ENCODE measurements around the gene NCCRP1. TPM values are rescaled to one million over a fixed set of nuclear protein-coding genes. Genes with fewer than 3 reads are reported as not detected.

Gene NCCRP1
- polyA plus RNA-seq, 1 of the 3 experiments (the other 2 are of a cell fraction): not detected

DNA sequence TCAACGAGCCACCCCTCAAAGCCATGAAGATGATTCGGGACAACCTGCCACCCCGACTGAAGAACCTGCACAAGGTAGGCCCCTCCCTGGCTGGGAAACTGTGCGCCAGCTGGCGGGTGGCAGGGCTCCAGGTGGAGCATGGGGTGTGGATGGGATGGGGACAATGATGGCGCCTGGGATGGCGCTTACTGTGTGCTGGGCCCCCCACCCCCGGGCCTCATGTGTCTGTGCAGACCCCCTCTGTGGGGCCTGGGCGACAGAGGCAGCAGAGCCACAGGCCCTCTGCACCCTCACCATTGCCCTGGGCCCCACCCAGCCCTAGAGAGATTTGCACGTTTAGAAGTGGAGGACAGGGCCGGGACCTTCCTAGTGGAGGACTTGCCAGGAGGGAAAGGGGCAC lies 19.0 kb upstream of the NCCRP1 start (continued):
- TF ChIP-seq, protein P1, sequence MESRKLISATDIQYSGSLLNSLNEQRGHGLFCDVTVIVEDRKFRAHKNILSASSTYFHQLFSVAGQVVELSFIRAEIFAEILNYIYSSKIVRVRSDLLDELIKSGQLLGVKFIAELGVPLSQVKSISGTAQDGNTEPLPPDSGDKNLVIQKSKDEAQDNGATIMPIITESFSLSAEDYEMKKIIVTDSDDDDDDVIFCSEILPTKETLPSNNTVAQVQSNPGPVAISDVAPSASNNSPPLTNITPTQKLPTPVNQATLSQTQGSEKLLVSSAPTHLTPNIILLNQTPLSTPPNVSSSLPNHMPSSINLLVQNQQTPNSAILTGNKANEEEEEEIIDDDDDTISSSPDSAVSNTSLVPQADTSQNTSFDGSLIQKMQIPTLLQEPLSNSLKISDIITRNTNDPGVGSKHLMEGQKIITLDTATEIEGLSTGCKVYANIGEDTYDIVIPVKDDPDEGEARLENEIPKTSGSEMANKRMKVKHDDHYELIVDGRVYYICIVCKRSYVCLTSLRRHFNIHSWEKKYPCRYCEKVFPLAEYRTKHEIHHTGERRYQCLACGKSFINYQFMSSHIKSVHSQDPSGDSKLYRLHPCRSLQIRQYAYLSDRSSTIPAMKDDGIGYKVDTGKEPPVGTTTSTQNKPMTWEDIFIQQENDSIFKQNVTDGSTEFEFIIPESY (IDR thresholded peaks at IDR 0.05; ENCODE audit: borderline replicate concordance, low read depth): no peak
- TF ChIP-seq, protein P2, sequence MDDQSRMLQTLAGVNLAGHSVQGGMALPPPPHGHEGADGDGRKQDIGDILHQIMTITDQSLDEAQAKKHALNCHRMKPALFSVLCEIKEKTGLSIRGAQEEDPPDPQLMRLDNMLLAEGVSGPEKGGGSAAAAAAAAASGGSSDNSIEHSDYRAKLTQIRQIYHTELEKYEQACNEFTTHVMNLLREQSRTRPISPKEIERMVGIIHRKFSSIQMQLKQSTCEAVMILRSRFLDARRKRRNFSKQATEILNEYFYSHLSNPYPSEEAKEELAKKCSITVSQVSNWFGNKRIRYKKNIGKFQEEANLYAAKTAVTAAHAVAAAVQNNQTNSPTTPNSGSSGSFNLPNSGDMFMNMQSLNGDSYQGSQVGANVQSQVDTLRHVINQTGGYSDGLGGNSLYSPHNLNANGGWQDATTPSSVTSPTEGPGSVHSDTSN (IDR thresholded peaks at IDR 0.05): no peak
- TF ChIP-seq YY1 (IDR thresholded peaks at IDR 0.05; ENCODE audit: low read depth): no peak
- no peak for TF ChIP-seq NRF1 (IDR thresholded peaks at IDR 0.05; ENCODE audit: low read depth, low read length)
- TF ChIP-seq TCF12 (IDR thresholded peaks at IDR 0.05): no peak
- no peak for TF ChIP-seq ELF1 (IDR thresholded peaks at IDR 0.05)
- no peak for TF ChIP-seq SIN3A (IDR thresholded peaks at IDR 0.05; ENCODE audit: borderline replicate concordance, low read depth, low read length)
- no peak for TF ChIP-seq RAD21 (IDR thresholded peaks at IDR 0.05; ENCODE audit: low read length)
- TF ChIP-seq GABPA (IDR thresholded peaks at IDR 0.05; ENCODE audit: low read depth): no peak
- no peak for TF ChIP-seq GATA2 (CRISPR knock-in tag; IDR thresholded peaks at IDR 0.05)

DNA sequence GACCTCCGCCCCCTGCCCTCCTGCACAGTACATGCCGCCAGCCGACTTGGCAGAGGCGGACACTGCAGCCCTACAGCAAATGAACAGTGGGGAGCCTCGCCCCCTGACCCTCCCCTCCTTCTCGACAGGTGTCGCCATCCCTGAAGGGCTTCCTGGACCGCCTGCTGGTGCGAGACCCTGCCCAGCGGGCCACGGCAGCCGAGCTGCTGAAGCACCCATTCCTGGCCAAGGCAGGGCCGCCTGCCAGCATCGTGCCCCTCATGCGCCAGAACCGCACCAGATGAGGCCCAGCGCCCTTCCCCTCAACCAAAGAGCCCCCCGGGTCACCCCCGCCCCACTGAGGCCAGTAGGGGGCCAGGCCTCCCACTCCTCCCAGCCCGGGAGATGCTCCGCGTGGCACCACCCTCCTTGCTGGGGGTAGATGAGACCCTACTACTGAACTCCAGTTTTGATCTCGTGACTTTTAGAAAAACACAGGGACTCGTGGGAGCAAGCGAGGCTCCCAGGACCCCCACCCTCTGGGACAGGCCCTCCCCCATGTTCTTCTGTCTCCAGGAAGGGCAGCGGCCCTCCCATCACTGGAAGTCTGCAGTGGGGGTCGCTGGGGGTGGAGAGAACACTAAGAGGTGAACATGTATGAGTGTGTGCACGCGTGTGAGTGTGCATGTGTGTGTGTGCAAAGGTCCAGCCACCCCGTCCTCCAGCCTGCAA lies 18.3 kb upstream of the NCCRP1 start:
- Histone ChIP-seq H3K36me3 (replicated peaks in 1 of 2; ENCODE audit: control insufficient read depth in 1 of 2, insufficient read depth in 2 of 2, low read length in 1 of 2) (peaks cover 4 to 36% of the 10 kb centered on the region in 2 experiments), H3K9me3 (no peaks in the 10 kb centered on the region), H3K9me2 (no peaks in the 10 kb centered on the region), H3K79me2 (ENCODE audit: insufficient read depth) (no peaks in the 10 kb centered on the region), H3F3A (replicated peaks; ENCODE audit: insufficient read depth) (no peaks in the 10 kb centered on the region), H3K4me1 (ENCODE audit: control insufficient read depth in 1 of 2, insufficient read depth in 2 of 2, low read depth in 1 of 2, low read length in 1 of 2) (peaks cover 0 to 12% of the 10 kb centered on the region in 2 experiments; a peak in 1 of 4 replicates), H3K4me3 (ENCODE audit: low read depth in 2 of 2, low read length in 1 of 2) (no peak overlapping the region), H3K9ac (no peak overlapping the region), H4K20me1 (ENCODE audit: insufficient read depth) (no peaks in the 10 kb centered on the region), H3K27ac (ENCODE audit: low read depth in 2 of 2, low read length in 1 of 2) (no peak overlapping the region), H3K4me2 (no peak overlapping the region), H3K27me3 (ENCODE audit: insufficient read depth) (no peaks in the 10 kb centered on the region), H2AFZ (ENCODE audit: low read depth) (no peak overlapping the region)
- POLR2A ChIA-PET: no interaction called here
- DNase-seq: no peak
- CTCF ChIA-PET: no interaction called here
- WGBS (ENCODE audit: low lambda C conversion rate): 94% methylated on average over 16 of the region's 30 CpGs
- no peak for TF ChIP-seq ELF1 (IDR thresholded peaks at IDR 0.05)
- TF ChIP-seq, protein P3, sequence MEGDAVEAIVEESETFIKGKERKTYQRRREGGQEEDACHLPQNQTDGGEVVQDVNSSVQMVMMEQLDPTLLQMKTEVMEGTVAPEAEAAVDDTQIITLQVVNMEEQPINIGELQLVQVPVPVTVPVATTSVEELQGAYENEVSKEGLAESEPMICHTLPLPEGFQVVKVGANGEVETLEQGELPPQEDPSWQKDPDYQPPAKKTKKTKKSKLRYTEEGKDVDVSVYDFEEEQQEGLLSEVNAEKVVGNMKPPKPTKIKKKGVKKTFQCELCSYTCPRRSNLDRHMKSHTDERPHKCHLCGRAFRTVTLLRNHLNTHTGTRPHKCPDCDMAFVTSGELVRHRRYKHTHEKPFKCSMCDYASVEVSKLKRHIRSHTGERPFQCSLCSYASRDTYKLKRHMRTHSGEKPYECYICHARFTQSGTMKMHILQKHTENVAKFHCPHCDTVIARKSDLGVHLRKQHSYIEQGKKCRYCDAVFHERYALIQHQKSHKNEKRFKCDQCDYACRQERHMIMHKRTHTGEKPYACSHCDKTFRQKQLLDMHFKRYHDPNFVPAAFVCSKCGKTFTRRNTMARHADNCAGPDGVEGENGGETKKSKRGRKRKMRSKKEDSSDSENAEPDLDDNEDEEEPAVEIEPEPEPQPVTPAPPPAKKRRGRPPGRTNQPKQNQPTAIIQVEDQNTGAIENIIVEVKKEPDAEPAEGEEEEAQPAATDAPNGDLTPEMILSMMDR (IDR thresholded peaks at IDR 0.05): no peak
- TF ChIP-seq, protein P4, sequence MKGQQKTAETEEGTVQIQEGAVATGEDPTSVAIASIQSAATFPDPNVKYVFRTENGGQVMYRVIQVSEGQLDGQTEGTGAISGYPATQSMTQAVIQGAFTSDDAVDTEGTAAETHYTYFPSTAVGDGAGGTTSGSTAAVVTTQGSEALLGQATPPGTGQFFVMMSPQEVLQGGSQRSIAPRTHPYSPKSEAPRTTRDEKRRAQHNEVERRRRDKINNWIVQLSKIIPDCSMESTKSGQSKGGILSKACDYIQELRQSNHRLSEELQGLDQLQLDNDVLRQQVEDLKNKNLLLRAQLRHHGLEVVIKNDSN (IDR thresholded peaks at IDR 0.05; ENCODE audit: borderline replicate concordance, low read depth): no peak
- no peak for TF ChIP-seq CHD2 (IDR thresholded peaks at IDR 0.05; ENCODE audit: low read length, partially characterized antibody)
- TF ChIP-seq RXRA (IDR thresholded peaks at IDR 0.05; ENCODE audit: borderline replicate concordance, low read depth): no peak
- TF ChIP-seq TEAD4 (IDR thresholded peaks at IDR 0.05; ENCODE audit: borderline replicate concordance, insufficient read depth): no peak
- TF ChIP-seq RCOR1 (IDR thresholded peaks at IDR 0.05; ENCODE audit: low read length): no peak
- TF ChIP-seq MXI1 (IDR thresholded peaks at IDR 0.05; ENCODE audit: low read depth, low read length): no peak
- TF ChIP-seq, protein P5, sequence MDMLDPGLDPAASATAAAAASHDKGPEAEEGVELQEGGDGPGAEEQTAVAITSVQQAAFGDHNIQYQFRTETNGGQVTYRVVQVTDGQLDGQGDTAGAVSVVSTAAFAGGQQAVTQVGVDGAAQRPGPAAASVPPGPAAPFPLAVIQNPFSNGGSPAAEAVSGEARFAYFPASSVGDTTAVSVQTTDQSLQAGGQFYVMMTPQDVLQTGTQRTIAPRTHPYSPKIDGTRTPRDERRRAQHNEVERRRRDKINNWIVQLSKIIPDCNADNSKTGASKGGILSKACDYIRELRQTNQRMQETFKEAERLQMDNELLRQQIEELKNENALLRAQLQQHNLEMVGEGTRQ (IDR thresholded peaks at IDR 0.05; ENCODE audit: borderline replicate concordance, low read depth, low read length): no peak
- TF ChIP-seq RAD21 (IDR thresholded peaks at IDR 0.05; ENCODE audit: low read length): no peak
- TF ChIP-seq FOXJ3 (CRISPR knock-in tag; IDR thresholded peaks at IDR 0.05): no peak
- TF ChIP-seq NFIC (IDR thresholded peaks at IDR 0.05; ENCODE audit: borderline replicate concordance): no peak
- TF ChIP-seq, protein P6, sequence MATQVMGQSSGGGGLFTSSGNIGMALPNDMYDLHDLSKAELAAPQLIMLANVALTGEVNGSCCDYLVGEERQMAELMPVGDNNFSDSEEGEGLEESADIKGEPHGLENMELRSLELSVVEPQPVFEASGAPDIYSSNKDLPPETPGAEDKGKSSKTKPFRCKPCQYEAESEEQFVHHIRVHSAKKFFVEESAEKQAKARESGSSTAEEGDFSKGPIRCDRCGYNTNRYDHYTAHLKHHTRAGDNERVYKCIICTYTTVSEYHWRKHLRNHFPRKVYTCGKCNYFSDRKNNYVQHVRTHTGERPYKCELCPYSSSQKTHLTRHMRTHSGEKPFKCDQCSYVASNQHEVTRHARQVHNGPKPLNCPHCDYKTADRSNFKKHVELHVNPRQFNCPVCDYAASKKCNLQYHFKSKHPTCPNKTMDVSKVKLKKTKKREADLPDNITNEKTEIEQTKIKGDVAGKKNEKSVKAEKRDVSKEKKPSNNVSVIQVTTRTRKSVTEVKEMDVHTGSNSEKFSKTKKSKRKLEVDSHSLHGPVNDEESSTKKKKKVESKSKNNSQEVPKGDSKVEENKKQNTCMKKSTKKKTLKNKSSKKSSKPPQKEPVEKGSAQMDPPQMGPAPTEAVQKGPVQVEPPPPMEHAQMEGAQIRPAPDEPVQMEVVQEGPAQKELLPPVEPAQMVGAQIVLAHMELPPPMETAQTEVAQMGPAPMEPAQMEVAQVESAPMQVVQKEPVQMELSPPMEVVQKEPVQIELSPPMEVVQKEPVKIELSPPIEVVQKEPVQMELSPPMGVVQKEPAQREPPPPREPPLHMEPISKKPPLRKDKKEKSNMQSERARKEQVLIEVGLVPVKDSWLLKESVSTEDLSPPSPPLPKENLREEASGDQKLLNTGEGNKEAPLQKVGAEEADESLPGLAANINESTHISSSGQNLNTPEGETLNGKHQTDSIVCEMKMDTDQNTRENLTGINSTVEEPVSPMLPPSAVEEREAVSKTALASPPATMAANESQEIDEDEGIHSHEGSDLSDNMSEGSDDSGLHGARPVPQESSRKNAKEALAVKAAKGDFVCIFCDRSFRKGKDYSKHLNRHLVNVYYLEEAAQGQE (IDR thresholded peaks at IDR 0.05; ENCODE audit: low read depth, low read length): no peak
- TF ChIP-seq TAF1 (IDR thresholded peaks at IDR 0.05; ENCODE audit: borderline replicate concordance, low read depth, low read length): no peak
